Activated naive CD8-positive, alpha-beta T cell (primary cell): ENCODE measurements around the gene FAM114A1.
"Not testable (repeated sequence)": the region's sequence is repeated elsewhere in the genome, so short reads cannot be mapped to it uniquely, and the experiment has no call there.

Experiments used
- H3K27ac Mint-ChIP-seq: one replicate; pipeline ENCODE4 v1.8.0; 2021; ENCODE audit warnings: mixed read lengths
- H3K27me3 Mint-ChIP-seq: one replicate; pipeline ENCODE4 v1.8.0; 2021; ENCODE audit warnings: mixed read lengths
- H3K36me3 Mint-ChIP-seq: one replicate; pipeline ENCODE4 v1.8.0; 2021; ENCODE audit warnings: mixed read lengths
- H3K4me1 Mint-ChIP-seq: one replicate; pipeline ENCODE4 v1.8.0; 2021; ENCODE audit warnings: low read depth, mixed read lengths
- H3K4me3 Mint-ChIP-seq: one replicate; pipeline ENCODE4 v1.8.0; 2021; ENCODE audit warnings: mild to moderate bottlenecking, mixed read lengths
- H3K9me3 Mint-ChIP-seq: one replicate; pipeline ENCODE4 v1.8.0; 2021; ENCODE audit warnings: low read depth, mixed read lengths

The FAM114A1 gene

DNA sequence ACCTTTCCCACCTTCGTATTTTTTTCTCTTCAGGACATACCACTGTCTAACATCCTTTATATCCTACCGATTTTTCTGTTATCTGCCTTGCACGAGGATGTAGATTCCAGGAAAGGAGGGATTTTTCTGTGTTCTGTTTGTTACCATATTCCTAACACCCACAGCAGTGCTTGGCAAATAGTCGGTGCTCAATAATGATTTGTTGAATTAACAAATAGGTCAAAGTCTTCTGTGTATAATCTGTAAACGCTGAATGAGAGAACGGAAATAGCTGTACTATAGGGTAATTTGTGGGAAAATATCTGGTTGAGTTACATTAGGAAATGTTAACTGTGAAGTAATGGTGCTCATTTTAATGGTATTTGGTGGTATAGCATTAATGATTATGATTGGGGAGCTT is 83.1 kb downstream of the FAM114A1 start:
- Mint-ChIP-seq H3K4me1 (peaks cover 22% of the 10 kb centered on the region), H3K36me3 (no peaks in the 10 kb centered on the region), H3K27ac (no peak overlapping the region), H3K9me3 (no peaks in the 10 kb centered on the region), H3K27me3 (no peaks in the 10 kb centered on the region), H3K4me3 (no peak overlapping the region)

DNA sequence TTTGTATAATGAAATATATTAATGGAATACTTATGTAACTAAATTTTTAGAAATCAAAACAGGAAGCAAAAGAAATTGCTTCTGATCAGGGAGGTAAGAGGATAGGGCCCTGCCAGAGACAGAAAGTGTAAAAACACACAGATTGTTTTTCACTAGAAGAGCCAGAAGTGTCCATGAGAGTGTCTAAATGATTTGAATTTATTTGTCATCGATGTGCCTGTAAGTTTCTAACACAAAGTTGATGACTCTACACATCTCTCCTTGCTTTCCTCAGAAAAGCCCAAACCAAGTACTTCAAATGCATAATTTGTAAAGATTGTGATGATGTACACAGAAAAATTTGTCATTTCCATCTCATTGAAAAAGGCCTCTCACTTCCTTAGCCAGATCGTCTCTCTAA is 84.0 kb downstream of the FAM114A1 start:
- Mint-ChIP-seq H3K27me3 (no peaks in the 10 kb centered on the region), H3K4me1 (peaks cover 22% of the 10 kb centered on the region), H3K9me3 (no peaks in the 10 kb centered on the region), H3K27ac (no peak overlapping the region), H3K4me3 (no peak overlapping the region), H3K36me3 (no peaks in the 10 kb centered on the region)

DNA sequence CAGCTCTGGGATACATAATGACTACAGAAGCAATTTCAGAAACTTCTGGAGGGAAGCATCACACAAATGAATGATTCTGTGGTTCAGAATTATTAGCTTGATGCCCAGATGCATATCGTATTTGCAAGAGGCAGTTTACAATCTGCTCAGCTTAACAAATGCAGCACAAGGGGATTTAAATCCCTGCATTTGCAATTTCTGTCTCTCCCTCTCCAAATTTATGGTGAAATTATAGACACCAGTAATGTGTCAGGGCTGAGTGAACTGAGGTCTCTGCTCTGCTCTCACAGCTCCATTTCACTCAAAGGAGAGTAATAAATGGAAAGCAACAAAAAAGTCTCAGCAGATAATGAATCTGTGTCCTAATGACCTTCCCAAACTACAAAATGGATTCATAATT is 84.4 kb downstream of the FAM114A1 start:
- Mint-ChIP-seq H3K9me3 (no peaks in the 10 kb centered on the region), H3K4me3 (no peak overlapping the region), H3K27me3 (no peaks in the 10 kb centered on the region), H3K36me3 (no peaks in the 10 kb centered on the region), H3K27ac (no peak overlapping the region), H3K4me1 (peaks cover 22% of the 10 kb centered on the region)

DNA sequence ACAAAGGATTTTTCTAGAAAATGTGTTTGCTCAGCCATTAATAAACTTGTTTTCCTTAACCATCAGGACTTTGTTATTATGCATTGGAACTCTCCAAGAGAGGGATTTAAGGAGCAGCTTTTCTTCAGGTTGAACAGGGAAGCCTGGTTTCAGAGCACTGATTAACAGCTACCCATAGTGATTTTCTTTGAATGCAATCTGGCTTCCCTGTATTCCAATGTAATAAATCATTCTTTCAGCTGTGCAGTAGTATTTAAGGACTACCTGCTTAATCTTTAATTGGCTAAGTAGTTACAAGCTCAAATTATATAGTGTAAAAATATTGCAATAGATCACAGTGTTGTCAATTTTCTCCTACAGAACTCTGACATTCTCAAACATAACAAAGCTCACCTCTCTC is 87.1 kb downstream of the FAM114A1 start:
- Mint-ChIP-seq H3K4me3 (no peak overlapping the region), H3K4me1 (peaks cover 25% of the 10 kb centered on the region), H3K27ac (no peak overlapping the region), H3K27me3 (no peaks in the 10 kb centered on the region), H3K36me3 (no peaks in the 10 kb centered on the region), H3K9me3 (peaks cover 3% of the 10 kb centered on the region)

DNA sequence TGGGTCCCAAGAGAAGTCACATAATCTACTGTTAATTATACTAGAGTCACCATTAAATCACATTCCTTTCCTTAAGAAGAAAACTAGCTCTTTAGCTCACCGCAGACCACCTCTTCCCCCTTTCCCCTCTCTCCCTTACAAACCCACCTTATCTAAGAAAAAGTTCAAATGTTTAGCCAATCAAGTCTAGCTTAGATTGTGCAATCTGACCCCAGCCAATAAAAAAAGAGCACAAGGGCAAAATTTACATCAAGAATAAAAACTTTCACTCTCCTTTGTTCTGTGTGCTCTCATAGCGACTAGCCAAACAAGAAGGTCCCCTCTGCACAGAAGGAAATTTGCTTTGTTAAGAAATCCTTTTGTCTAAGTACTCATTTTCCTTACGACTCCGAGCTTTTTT is 88.4 kb downstream of the FAM114A1 start:
- Mint-ChIP-seq H3K9me3 (peaks cover 3% of the 10 kb centered on the region), H3K27ac (no peak overlapping the region), H3K4me3 (no peak overlapping the region), H3K27me3 (no peaks in the 10 kb centered on the region), H3K4me1 (peaks cover 19% of the 10 kb centered on the region), H3K36me3 (no peaks in the 10 kb centered on the region)

DNA sequence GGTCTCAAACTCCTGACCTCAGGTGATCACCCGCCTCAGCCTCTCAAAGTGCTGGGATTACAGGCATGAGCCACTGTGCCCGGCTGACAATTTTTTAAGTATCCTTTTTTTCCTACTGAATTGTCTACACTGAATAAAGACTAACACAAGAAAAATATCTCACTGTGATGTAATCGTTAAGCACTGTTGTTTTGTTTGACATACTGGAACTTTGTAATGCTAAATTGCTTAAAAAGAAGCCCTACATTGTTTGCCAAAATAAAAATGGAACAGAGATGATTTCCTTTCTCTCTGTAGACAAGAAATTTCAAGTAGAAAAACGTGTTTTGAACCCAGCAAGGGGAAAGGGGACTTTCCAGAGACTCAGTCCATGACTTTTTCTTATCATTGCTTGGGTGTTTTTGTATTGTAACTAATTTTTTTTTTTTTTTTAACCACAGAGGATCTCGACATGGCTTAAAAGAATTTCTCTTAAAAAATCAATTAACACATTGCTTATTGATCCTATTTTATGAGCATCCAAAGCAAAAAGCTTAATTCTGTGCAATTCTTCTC is 89.7 kb downstream of the FAM114A1 start:
- H3K4me1 Mint-ChIP-seq = peaks cover 17% of the 10 kb centered on the region
- H3K27ac Mint-ChIP-seq = peak overlapping the region; percentile 46
- H3K27me3 Mint-ChIP-seq = no peaks in the 10 kb centered on the region
- peak overlapping the region; percentile 5 for H3K4me3 Mint-ChIP-seq
- no peaks in the 10 kb centered on the region for H3K36me3 Mint-ChIP-seq
- peaks cover 6% of the 10 kb centered on the region for H3K9me3 Mint-ChIP-seq

DNA sequence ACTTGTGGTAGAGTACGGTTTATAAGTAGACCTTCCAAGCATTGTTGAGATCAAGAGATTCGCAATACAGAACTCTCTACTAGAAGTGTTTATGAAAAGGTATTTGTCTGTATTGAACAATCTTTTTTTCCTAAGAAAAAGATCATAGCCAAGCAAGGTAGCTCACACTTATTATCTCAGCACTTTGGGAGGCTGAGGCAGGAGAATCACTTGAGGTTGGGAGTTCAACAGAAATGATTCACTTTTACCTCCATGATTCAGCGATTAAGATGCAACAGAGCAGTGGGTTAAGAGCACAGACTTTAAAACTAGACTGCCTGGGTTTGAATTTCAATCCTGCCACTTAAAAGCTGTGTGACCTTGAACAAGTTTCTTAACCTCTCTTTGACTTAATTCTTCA is 90.3 kb downstream of the FAM114A1 start:
- peaks cover 6% of the 10 kb centered on the region for H3K9me3 Mint-ChIP-seq
- no peaks in the 10 kb centered on the region for H3K36me3 Mint-ChIP-seq
- no peaks in the 10 kb centered on the region for H3K27me3 Mint-ChIP-seq
- H3K4me3 Mint-ChIP-seq = peak overlapping the region; percentile 5
- peak overlapping the region; percentile 46 for H3K27ac Mint-ChIP-seq
- peaks cover 17% of the 10 kb centered on the region for H3K4me1 Mint-ChIP-seq

DNA sequence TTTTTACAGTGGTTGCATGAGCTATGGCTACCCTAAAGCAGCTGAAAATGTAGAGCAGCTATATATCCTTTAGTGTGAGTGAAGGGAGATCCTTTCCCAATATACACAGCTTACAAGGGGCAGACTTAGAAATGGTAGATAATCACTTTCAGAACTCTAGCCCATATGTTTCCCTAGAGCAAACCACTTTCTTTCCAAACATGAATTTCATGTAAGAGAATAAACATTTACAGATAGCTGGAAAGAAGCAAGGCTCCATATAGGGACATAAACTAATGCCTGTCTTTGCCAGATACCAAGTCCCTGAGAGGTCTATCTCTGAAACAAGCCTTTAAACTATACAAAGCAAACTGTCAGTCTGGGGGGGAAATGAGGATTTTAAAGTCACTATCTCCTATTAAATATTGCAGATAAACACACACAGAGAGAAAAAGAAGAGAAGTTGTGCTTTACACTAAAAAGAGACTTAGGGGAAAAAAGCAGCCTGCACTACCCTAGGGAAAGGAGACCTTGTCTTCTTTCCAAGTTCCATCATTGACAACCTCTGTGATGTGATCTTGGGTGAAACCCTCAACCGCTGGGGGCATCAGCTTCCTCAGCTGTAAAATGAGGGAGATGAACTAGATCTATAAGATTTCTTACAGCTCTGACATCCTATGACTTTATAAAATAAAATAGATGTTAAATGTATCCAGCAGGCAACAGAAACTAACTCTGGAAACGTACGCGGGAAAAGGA is 91.0 kb downstream of the FAM114A1 start:
- H3K27ac Mint-ChIP-seq = peak overlapping the region; percentile 43
- H3K27me3 Mint-ChIP-seq = no peaks in the 10 kb centered on the region
- H3K4me3 Mint-ChIP-seq = no peak overlapping the region
- H3K4me1 Mint-ChIP-seq = peaks cover 17% of the 10 kb centered on the region
- no peaks in the 10 kb centered on the region for H3K36me3 Mint-ChIP-seq
- H3K9me3 Mint-ChIP-seq = peaks cover 6% of the 10 kb centered on the region

DNA sequence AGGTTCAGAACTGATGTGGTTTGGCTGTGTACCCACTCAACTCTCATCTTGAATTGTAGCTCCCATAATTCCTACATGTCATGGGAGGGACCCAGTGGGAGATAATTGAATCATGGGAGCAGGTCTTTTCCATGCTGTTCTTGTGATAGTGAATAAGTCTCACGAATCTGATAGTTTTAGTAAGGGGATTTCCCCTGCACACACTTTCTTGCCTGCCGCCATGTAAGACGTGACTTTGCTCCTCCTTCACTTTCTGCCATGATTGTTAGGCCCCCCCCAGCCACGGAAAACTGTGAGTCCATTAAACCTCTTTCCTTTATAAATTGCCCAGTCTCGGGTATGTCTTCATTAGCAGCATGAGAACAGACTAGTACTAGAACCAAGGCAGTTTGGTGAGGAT is 91.6 kb downstream of the FAM114A1 start:
- not testable (repeated sequence) for H3K27me3 Mint-ChIP-seq, H3K27ac Mint-ChIP-seq, H3K36me3 Mint-ChIP-seq, H3K4me3 Mint-ChIP-seq, H3K9me3 Mint-ChIP-seq
- H3K4me1 Mint-ChIP-seq = peaks cover 17% of the 10 kb centered on the region

DNA sequence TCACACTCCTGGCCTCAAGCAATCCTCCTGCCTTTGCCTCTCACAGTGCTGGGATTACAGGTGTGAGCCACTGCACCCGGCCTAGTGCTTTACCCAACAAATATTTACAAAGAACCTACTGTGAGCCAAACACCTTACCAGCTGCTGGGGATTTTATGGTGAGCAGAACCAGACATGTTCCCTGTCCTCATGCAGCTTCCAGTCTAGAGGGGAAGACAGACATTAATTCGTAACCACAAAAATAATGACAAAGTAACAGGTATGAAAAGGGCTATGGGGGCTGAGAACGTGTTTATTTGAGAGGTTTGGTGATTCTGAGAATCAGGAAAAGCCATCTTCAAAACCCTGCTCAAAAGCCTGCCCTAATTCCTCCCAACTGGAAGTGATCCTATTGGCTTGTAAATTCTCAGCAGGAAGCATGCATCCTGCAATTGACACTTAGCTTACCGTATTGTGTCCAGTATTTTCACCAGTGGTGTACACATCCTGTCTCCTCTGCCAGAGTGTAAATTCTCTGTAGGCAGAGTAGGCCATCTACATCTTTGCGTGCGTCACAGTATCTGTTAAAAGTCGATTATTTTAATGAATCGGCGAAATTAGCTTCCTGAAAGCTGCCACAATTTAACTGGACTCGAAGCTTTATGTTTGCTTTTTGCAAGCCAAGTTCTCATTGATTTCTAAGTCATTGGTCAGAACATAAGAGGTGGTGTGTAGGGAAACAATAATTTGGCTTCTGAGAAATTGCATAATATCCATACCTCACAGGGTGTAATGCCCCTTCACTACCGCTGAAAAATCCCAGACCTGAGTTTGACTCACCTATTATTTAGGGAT is 97.6 kb downstream of the FAM114A1 start:
- Mint-ChIP-seq H3K27ac (no peak overlapping the region), H3K36me3 (peaks cover 15% of the 10 kb centered on the region), H3K4me3 (no peak overlapping the region), H3K9me3 (peaks cover 3% of the 10 kb centered on the region), H3K27me3 (no peaks in the 10 kb centered on the region), H3K4me1 (peaks cover 11% of the 10 kb centered on the region)

DNA sequence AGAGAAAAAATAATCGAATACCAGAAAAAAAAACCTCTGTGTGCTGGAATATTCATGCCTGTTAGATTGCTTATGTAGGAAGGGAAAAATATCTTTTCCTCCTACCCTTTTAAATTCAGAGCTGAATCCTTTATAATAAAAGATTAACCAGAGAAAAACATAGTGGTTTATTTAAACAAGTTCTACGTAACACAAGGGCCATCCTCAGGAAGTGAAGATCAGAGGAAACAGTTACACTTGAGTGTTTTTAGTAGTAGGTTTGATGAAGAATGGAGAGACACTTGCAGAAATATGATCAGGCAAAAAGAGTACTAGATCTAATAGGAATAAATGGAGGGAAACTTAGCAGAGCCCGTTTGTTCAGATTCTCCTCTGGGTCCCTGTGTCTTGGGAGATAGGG is 98.3 kb downstream of the FAM114A1 start:
- Mint-ChIP-seq H3K4me1 (peaks cover 11% of the 10 kb centered on the region), H3K27ac (peak overlapping the region; percentile 1), H3K9me3 (peaks cover 3% of the 10 kb centered on the region), H3K27me3 (no peaks in the 10 kb centered on the region), H3K4me3 (no peak overlapping the region), H3K36me3 (peaks cover 15% of the 10 kb centered on the region)

DNA sequence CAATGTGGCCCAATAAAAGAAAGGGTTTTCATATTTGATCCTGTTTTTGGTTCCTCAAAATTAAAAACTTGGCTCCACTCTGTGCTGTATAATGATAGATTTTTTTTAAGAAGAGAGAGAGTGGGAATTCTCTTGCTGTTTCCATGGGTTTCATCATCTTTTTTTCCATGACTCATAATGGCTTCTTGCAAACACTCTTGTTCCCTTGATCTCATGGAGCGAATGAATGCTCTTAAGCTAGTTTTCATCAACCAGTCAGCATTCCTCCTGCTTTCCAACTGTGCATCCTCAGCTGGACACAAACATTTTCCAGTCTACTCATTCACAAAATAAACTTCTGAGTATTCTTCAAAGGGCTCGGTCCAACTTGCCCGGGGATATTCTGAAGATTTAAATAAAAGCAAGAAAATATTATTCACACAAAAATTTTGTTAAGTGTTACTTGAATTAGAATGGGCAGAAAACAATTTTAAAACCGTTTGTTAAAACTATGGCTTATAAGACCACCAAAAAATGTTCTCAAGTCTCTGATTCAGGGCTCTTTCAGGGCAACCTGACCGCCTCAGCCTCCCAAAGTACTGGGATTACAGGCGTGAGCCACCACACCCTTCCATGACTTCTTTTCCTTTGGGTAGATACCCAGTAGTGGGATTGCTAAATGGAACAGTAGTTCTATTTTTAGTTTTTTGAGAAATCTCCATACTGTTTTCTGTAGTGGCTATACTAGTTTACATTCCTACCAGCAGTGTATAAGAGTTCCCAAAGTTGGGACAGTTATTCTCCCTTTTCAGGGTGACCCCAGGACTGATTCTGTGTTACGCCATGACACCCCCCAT is 99.9 kb downstream of the FAM114A1 start:
- peaks cover 11% of the 10 kb centered on the region for H3K4me1 Mint-ChIP-seq

DNA sequence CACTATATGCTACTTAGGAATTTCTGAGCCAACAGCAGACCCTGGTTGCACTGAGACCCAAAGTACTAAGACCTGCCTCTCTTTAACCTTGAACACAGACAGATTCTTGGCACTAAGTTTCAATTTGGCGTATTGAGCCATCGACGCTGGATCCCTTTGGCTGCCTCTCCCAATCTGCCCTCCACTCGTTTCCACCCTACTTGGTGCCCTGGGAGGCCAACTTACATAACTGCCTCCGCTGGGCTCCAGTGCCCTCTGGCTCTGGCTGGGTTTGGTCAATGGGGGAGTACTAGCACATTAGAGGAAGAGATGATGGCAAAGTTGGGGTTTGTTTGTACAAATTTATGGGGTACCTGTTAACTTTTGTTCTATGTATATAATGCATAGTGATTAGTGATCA is 101.1 kb downstream of the FAM114A1 start:
- Mint-ChIP-seq H3K27me3 (no peaks in the 10 kb centered on the region), H3K4me1 (peaks cover 11% of the 10 kb centered on the region)

More for the DNA sequence above, 99.9 kb downstream of the FAM114A1 start:
- H3K27ac Mint-ChIP-seq = peak overlapping the region; percentile 12
- no peaks in the 10 kb centered on the region for H3K27me3 Mint-ChIP-seq
- H3K36me3 Mint-ChIP-seq = peaks cover 15% of the 10 kb centered on the region
- no peaks in the 10 kb centered on the region for H3K9me3 Mint-ChIP-seq
- no peak overlapping the region for H3K4me3 Mint-ChIP-seq

DNA sequence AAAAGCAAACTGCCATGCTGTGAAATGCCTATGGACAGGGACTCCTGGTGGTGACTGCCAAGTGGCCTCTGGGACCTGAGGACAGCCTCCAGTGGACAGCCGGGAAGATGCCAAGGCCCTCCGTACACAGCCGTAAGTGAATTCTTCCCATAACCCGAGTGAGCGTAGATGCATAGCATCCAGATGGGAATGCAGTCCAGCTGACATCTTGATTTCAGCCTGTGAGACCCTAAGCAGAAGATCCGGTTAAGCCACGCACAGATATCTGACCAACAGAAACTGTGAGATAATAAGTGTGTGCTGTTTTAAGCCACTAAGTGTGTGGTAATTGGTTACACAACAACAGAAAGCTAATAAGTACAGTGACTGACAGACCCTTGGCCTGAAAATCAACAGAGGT is 108.7 kb downstream of the FAM114A1 start:
- H3K36me3 Mint-ChIP-seq = peaks cover 8% of the 10 kb centered on the region
- no peaks in the 10 kb centered on the region for H3K27me3 Mint-ChIP-seq
- H3K4me1 Mint-ChIP-seq = peaks cover 9% of the 10 kb centered on the region
- H3K27ac Mint-ChIP-seq = no peak overlapping the region
- H3K4me3 Mint-ChIP-seq = no peak overlapping the region
- no peaks in the 10 kb centered on the region for H3K9me3 Mint-ChIP-seq

More for the DNA sequence above, 101.1 kb downstream of the FAM114A1 start:
- Mint-ChIP-seq H3K4me3 (no peak overlapping the region), H3K9me3 (no peaks in the 10 kb centered on the region), H3K36me3 (peaks cover 15% of the 10 kb centered on the region), H3K27ac (no peak overlapping the region)
